ENCODE results near the gene NCR3LG1.
"Not testable (repeated sequence)": the region's sequence is repeated elsewhere in the genome, so short reads cannot be mapped to it uniquely, and the experiment has no call there.

The NCR3LG1 gene

DNA sequence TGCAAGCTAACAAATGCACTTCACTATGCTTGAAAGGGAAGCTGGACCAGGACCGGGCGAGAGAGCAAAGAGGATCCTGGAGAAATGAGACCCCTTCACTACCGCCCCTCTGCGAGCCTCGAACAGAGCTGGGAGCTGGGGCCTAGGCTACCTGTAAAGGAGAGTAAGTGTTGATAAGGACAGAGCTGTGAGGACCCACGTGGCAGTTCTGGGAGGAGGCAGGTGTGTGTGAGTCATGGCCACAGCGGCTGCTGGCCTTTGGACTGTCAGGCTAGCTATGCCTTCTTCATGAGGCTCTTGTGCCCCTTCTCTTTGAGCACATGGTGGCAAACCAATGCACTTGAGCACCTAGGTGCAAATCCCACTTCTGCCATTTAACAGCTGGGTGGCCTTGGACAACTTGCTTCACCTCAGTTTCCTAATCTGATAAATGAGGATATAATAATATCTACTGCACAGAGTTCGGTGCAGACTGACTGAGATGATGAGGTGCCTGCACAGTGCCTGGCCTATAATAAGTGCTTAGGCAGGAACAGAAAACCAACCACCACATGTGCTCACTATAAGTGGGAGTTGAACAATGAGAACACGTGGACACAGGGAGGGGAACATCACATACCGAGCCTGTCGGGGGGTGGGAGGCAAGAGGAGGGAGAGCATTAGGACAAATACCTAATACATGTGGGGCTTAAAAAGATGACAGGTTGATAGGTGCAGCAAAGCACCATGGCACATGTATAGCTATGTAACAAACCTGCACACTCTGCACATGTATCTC, 72.1 kb downstream of the NCR3LG1 start:
- TF ChIP-seq, protein P1, sequence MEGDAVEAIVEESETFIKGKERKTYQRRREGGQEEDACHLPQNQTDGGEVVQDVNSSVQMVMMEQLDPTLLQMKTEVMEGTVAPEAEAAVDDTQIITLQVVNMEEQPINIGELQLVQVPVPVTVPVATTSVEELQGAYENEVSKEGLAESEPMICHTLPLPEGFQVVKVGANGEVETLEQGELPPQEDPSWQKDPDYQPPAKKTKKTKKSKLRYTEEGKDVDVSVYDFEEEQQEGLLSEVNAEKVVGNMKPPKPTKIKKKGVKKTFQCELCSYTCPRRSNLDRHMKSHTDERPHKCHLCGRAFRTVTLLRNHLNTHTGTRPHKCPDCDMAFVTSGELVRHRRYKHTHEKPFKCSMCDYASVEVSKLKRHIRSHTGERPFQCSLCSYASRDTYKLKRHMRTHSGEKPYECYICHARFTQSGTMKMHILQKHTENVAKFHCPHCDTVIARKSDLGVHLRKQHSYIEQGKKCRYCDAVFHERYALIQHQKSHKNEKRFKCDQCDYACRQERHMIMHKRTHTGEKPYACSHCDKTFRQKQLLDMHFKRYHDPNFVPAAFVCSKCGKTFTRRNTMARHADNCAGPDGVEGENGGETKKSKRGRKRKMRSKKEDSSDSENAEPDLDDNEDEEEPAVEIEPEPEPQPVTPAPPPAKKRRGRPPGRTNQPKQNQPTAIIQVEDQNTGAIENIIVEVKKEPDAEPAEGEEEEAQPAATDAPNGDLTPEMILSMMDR (conservative IDR thresholded peaks at IDR 0.05) = no peak
- H3K27ac ChIP-seq = no peak overlapping the region

GRCh38 chr11:17426233-17426632, 74.6 kb downstream of the NCR3LG1 start:
- not testable (repeated sequence) for H3K27ac ChIP-seq

Measured in C4-2B (cell line).